IMR-90 (cell line): ENCODE results near the gene KLHL29. TPM values are rescaled to one million over a fixed set of nuclear protein-coding genes. Genes with fewer than 3 reads are reported as not detected.

Experiments used
- ATAC-seq: fragments of 200-7000 bp; cut with Tn5 transposase; 2 replicates; pipeline ENCODE4 v1.9.1; 2020; ENCODE audit warnings: low read depth, mild to moderate bottlenecking, moderate library complexity
- BruUV-seq: library from RNA; stranded (reverse); fragments of 400-500 nt; replicated peaks from 2 replicates; lab custom pipeline; 2021; lab: Mats Ljungman, UMichigan
- CTCF ChIA-PET: fragments of 300-600 bp; formaldehyde crosslinking; extraction: SDS; loops from one replicate; lab custom pipeline; 2021; ENCODE audit warnings: antibody characterized with exemption; lab: Yijun Ruan, JAX
- POLR2A ChIA-PET: fragments of 300-600 bp; sonication (Branson Sonifier 250); formaldehyde crosslinking; loops from one replicate; lab custom pipeline; 2022; ENCODE audit warnings: antibody characterized with exemption; ENCODE audit not compliant: unreplicated experiment; lab: Charles Lee
- DNase-seq: peaks from one replicate; pipeline ENCODE4 v3.0.0; 2013
- H2AFZ ChIP-seq: replicated peaks from 2 replicates; pipeline ENCODE3; 2013; ENCODE audit warnings: low read length, mild to moderate bottlenecking; ENCODE audit not compliant: poor library complexity
- H2AK5ac ChIP-seq: 2 replicates; pipeline ENCODE4 v1.6.1; 2013; ENCODE audit warnings: low read depth, low read length, inconsistent platforms
- H2AK9ac ChIP-seq: replicated peaks from 2 replicates; pipeline ENCODE3; 2013; ENCODE audit warnings: mild to moderate bottlenecking, low read depth, low read length, moderate library complexity; ENCODE audit not compliant: poor library complexity
- H2BK120ac ChIP-seq: 2 replicates; pipeline ENCODE4 v1.6.1; 2013; ENCODE audit warnings: low read depth, low read length, inconsistent platforms
- H2BK15ac ChIP-seq: 3 replicates; pipeline ENCODE4 v1.6.1; 2013; ENCODE audit warnings: low read depth, low read length, inconsistent platforms
- H2BK20ac ChIP-seq: 2 replicates; pipeline ENCODE4 v1.6.1; 2013; ENCODE audit warnings: low read depth, mild to moderate bottlenecking, inconsistent platforms, low read length, moderate library complexity
- H2BK5ac ChIP-seq: 2 replicates; pipeline ENCODE4 v1.6.1; 2013; ENCODE audit warnings: mild to moderate bottlenecking, low read depth, low read length, inconsistent platforms; ENCODE audit not compliant: poor library complexity, severe bottlenecking
- H3K14ac ChIP-seq: replicated peaks from 2 replicates; pipeline ENCODE4 v1.6.1; 2013; ENCODE audit warnings: low read depth, low read length, inconsistent platforms
- H3K18ac ChIP-seq: 2 replicates; pipeline ENCODE4 v1.6.1; 2013; ENCODE audit warnings: low read depth, low read length, control low read depth
- H3K23ac ChIP-seq: 2 replicates; pipeline ENCODE4 v1.6.1; 2013; ENCODE audit warnings: low read depth, low read length, inconsistent platforms
- H3K27ac ChIP-seq: 2 replicates; pipeline ENCODE4 v1.5.1; 2013; ENCODE audit warnings: mild to moderate bottlenecking, control low read depth, low read length; ENCODE audit not compliant: insufficient read depth
- H3K27me3 ChIP-seq: 2 replicates; pipeline ENCODE4 v1.6.1; 2013; ENCODE audit warnings: low read length; ENCODE audit not compliant: control insufficient read depth, insufficient read depth
- H3K36me3 ChIP-seq: 2 replicates; pipeline ENCODE4 v1.6.1; 2013; ENCODE audit warnings: low read length, mixed read lengths; ENCODE audit not compliant: control insufficient read depth, insufficient read depth
- H3K4ac ChIP-seq: 2 replicates; pipeline ENCODE4 v1.6.1; 2013; ENCODE audit warnings: low read depth, low read length, inconsistent platforms
- H3K4me1 ChIP-seq: 2 replicates; pipeline ENCODE4 v1.6.1; 2013; ENCODE audit warnings: low read length, mixed read lengths; ENCODE audit not compliant: control insufficient read depth, insufficient read depth
- H3K4me2 ChIP-seq: 2 replicates; pipeline ENCODE4 v1.6.1; 2013; ENCODE audit warnings: low read depth, mild to moderate bottlenecking, control low read depth, low read length, moderate library complexity
- H3K4me3 ChIP-seq: 2 replicates; pipeline ENCODE4 v1.5.1; 2013; ENCODE audit warnings: low read depth, mild to moderate bottlenecking, control low read depth, low read length, moderate library complexity; ENCODE audit not compliant: insufficient read depth
- H3K56ac ChIP-seq: 2 replicates; pipeline ENCODE4 v1.6.1; 2013; ENCODE audit warnings: low read length, inconsistent platforms; ENCODE audit not compliant: insufficient read depth; ENCODE audit errors: extremely low read depth
- H3K79me1 ChIP-seq, 2 experiments: 2 replicates each; pipeline ENCODE4 v1.6.1; 2013; ENCODE audit warnings: low read length in 2 of 2, inconsistent platforms in 1 of 2, low read depth in 1 of 2
- H3K9ac ChIP-seq: 2 replicates; pipeline ENCODE4 v1.6.1; 2013; ENCODE audit warnings: low read depth, low read length, control low read depth
- H3K9me1 ChIP-seq: 2 replicates; pipeline ENCODE4 v1.6.1; 2013; ENCODE audit warnings: low read length, inconsistent platforms; ENCODE audit not compliant: insufficient read depth
- H3K9me3 ChIP-seq: 2 replicates; pipeline ENCODE4 v1.6.1; 2013; ENCODE audit warnings: low read length; ENCODE audit not compliant: control insufficient read depth, insufficient read depth
- H4K20me1 ChIP-seq: 2 replicates; pipeline ENCODE4 v1.6.1; 2013; ENCODE audit warnings: low read length, inconsistent platforms; ENCODE audit not compliant: insufficient read depth
- H4K5ac ChIP-seq: 2 replicates; pipeline ENCODE4 v1.6.1; 2013; ENCODE audit warnings: mild to moderate bottlenecking, low read depth, low read length, control low read depth
- H4K8ac ChIP-seq, 2 experiments: 2 replicates each; pipeline ENCODE4 v1.6.1; 2013; ENCODE audit warnings: low read depth in 2 of 2, low read length in 2 of 2, control low read depth in 1 of 2, inconsistent platforms in 1 of 2
- H4K91ac ChIP-seq: 2 replicates; pipeline ENCODE4 v1.6.1; 2013; ENCODE audit warnings: low read depth, low read length, inconsistent platforms; ENCODE audit not compliant: insufficient read depth
- BHLHE40 ChIP-seq: fragments of 150-350 bp; IDR thresholded peaks from 2 replicates; pipeline ENCODE4 v1.6.1; 2016; ENCODE audit warnings: mild to moderate bottlenecking, low read depth, low read length
- CEBPB ChIP-seq: IDR thresholded peaks from 2 replicates; pipeline ENCODE4 v1.6.1; 2012; ENCODE audit warnings: low read depth, low read length, improper control_type of control experiment
- CHD1 ChIP-seq: IDR thresholded peaks from 2 replicates; pipeline ENCODE4 v1.6.1; 2012; ENCODE audit warnings: low read depth, low read length, improper control_type of control experiment
- FOS ChIP-seq: fragments of 150-350 bp; IDR thresholded peaks from 2 replicates; pipeline ENCODE4 v1.6.1; 2016; ENCODE audit warnings: low read depth, low read length
- MAFK ChIP-seq: IDR thresholded peaks from 2 replicates; pipeline ENCODE4 v1.6.1; 2012; ENCODE audit warnings: low read depth, low read length, improper control_type of control experiment
- MAZ ChIP-seq: IDR thresholded peaks from 2 replicates; pipeline ENCODE4 v1.6.1; 2012; ENCODE audit warnings: low read depth, mild to moderate bottlenecking, low read length, improper control_type of control experiment, moderate library complexity, borderline replicate concordance
- MXI1 ChIP-seq: IDR thresholded peaks from 2 replicates; pipeline ENCODE4 v1.6.1; 2012; ENCODE audit warnings: low read depth, mild to moderate bottlenecking, low read length, moderate library complexity, borderline replicate concordance
- NFE2L2 ChIP-seq: fragments of 150-350 bp; IDR thresholded peaks from 2 replicates; pipeline ENCODE4 v1.6.1; 2016; ENCODE audit warnings: low read depth, mild to moderate bottlenecking, low read length
- POLR2A ChIP-seq: IDR thresholded peaks from 2 replicates; pipeline ENCODE4 v1.6.1; 2012; ENCODE audit warnings: mild to moderate bottlenecking, low read depth, low read length
- RAD21 ChIP-seq: IDR thresholded peaks from 2 replicates; pipeline ENCODE4 v1.6.1; 2012; ENCODE audit warnings: low read length, improper control_type of control experiment
- RCOR1 ChIP-seq: IDR thresholded peaks from 2 replicates; pipeline ENCODE4 v1.6.1; 2012; ENCODE audit warnings: mild to moderate bottlenecking, low read length, improper control_type of control experiment; ENCODE audit not compliant: insufficient replicate concordance
- RFX5 ChIP-seq: IDR thresholded peaks from 2 replicates; pipeline ENCODE4 v1.8.0; 2012; ENCODE audit warnings: low read depth, mild to moderate bottlenecking, low read length, moderate library complexity
- SMC3 ChIP-seq: fragments of 150-350 bp; IDR thresholded peaks from 2 replicates; pipeline ENCODE4 v1.6.1; 2016; ENCODE audit warnings: low read depth, mild to moderate bottlenecking, antibody characterized with exemption, low read length, moderate library complexity
- WGBS, 2 experiments: methylation state at CpG; one replicate each; pipeline versions ENCODE4 v1.1.5 to v1.1.7; 2013; ENCODE audit warnings: missing lambda C conversion rate in 2 of 2; ENCODE audit not compliant: insufficient read length in 1 of 2; ENCODE audit errors: extremely low coverage in 2 of 2; 5-methylcytosine and 5-hydroxymethylcytosine counted together
- dilution Hi-C: fragments of 300-500 bp; cut with HindIII; formaldehyde crosslinking; loops from one replicate; pipeline ENCODE4 v1.14.3; 2018; ENCODE audit warnings: low sequenced_read_pairs; ENCODE audit not compliant: unreplicated experiment
- in situ Hi-C: fragments of 300-500 bp; cut with MboI; formaldehyde crosslinking; loops from 3 replicates; pipeline ENCODE4 v1.14.3; 2019; ENCODE audit warnings: low sequenced_read_pairs, inconsistent platforms, mixed read lengths
- intact Hi-C: fragments of 100-400 bp; cut with micrococcal nuclease; formaldehyde crosslinking; loops from 2 replicates; pipeline ENCODE4 v1.10.0; 2022
- polyA plus RNA-seq, 3 experiments: library from polyadenylated mRNA; depleted of rRNA; stranded (reverse); fragments of >200 nt; gene quantifications; 2 replicates each; pipeline ENCODE4 v1.2.3, GENCODE V29; 2012; ENCODE audit warnings: low replicate concordance in 1 of 3
- total RNA-seq: library from RNA; depleted of rRNA; stranded (reverse); fragments of >200 nt; gene quantifications from 2 replicates; pipeline ENCODE4 v1.2.3, GENCODE V29; 2012
- TF ChIP-seq, protein P1 (sequence below): fragments of 150-350 bp; IDR thresholded peaks from 2 replicates; pipeline ENCODE4 v1.6.1; 2016; ENCODE audit warnings: low read depth, mild to moderate bottlenecking, low read length, moderate library complexity, borderline replicate concordance
- TF ChIP-seq, protein P2 (sequence below): fragments of 150-350 bp; IDR thresholded peaks from 2 replicates; pipeline ENCODE4 v1.6.1; 2017; ENCODE audit warnings: mild to moderate bottlenecking, antibody characterized with exemption, low read length, low read depth
- TF ChIP-seq, protein P3 (sequence below): conservative IDR thresholded peaks from 2 replicates; pipeline ENCODE4 v1.5.1; 2012; ENCODE audit warnings: mild to moderate bottlenecking, low read depth, low read length, improper control_type of control experiment

Gene KLHL29
- total and polyA plus RNA-seq, 2 of the 4 experiments (the other 2 are of a cell fraction): 2.0 to 8.0 TPM

DNA sequence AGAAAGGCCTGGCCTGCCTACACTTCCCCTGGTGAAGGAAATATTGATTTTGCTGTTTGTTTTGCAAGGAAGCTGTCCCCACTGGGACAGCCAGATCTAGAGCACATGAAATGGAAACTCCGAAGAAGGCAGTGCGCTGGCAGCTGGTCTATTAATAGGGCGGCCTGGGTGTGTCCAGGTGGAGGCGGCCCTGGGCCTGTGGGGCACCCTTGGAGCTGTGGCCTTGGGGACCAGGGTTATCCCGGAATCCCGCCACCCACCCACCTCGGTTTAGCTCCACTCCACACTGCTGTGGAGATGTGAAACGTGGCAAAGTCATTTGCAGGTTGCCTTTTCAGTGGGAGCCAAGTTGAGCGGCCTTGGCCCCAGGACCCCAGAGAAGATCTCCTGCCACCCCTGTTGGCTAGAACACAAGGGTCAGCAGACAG, 204.3 kb downstream of the KLHL29 start:
- Histone ChIP-seq H3K4me1 (peaks cover 6% of the 10 kb centered on the region; the same call in 1 of the 2 replicates), H3K4me2 (no peak overlapping the region), H4K5ac (no peak overlapping the region), H4K8ac (no peak overlapping the region), H3K4ac (no peak overlapping the region), H3K27ac (no peak overlapping the region), H3K14ac (no peak overlapping the region), H2BK20ac (no peak overlapping the region), H3K36me3 (no peaks in the 10 kb centered on the region), H4K91ac (no peak overlapping the region), H2AK5ac (no peak overlapping the region), H3K9me3 (no peaks in the 10 kb centered on the region), H3K56ac (no peak overlapping the region), H2BK15ac (no peak overlapping the region), H2AK9ac (no peak overlapping the region), H4K20me1 (no peaks in the 10 kb centered on the region; the same call in 1 of the 2 replicates), H3K18ac (no peak overlapping the region), H3K9me1 (0 out of 2 replicates have a peak, but pooled peaks cover 3% of the 10 kb centered on the region), H2BK5ac (no peak overlapping the region), H3K23ac (no peak overlapping the region), H3K27me3 (no peaks in the 10 kb centered on the region), H3K79me1 (peaks cover 0 to 6% of the 10 kb centered on the region in 2 experiments; a peak in 1 of 4 replicates), H3K9ac (no peak overlapping the region), H2BK120ac (no peak overlapping the region), H3K4me3 (no peak overlapping the region), H2AFZ (no peak overlapping the region)
- ATAC-seq (no peak), DNase-seq (no peak)
- TF ChIP-seq, protein P1, sequence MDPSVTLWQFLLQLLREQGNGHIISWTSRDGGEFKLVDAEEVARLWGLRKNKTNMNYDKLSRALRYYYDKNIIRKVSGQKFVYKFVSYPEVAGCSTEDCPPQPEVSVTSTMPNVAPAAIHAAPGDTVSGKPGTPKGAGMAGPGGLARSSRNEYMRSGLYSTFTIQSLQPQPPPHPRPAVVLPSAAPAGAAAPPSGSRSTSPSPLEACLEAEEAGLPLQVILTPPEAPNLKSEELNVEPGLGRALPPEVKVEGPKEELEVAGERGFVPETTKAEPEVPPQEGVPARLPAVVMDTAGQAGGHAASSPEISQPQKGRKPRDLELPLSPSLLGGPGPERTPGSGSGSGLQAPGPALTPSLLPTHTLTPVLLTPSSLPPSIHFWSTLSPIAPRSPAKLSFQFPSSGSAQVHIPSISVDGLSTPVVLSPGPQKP: no peak
- TF ChIP-seq RFX5 (no peak), POLR2A (no peak), CEBPB (no peak), RAD21 (no peak), RCOR1 (no peak), FOS (no peak), SMC3 (no peak), CHD1 (no peak), BHLHE40 (no peak), MAFK (no peak), NFE2L2 (no peak), MXI1 (no peak), MAZ (no peak)
- TF ChIP-seq, protein P2, sequence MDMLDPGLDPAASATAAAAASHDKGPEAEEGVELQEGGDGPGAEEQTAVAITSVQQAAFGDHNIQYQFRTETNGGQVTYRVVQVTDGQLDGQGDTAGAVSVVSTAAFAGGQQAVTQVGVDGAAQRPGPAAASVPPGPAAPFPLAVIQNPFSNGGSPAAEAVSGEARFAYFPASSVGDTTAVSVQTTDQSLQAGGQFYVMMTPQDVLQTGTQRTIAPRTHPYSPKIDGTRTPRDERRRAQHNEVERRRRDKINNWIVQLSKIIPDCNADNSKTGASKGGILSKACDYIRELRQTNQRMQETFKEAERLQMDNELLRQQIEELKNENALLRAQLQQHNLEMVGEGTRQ: no peak
- TF ChIP-seq, protein P3, sequence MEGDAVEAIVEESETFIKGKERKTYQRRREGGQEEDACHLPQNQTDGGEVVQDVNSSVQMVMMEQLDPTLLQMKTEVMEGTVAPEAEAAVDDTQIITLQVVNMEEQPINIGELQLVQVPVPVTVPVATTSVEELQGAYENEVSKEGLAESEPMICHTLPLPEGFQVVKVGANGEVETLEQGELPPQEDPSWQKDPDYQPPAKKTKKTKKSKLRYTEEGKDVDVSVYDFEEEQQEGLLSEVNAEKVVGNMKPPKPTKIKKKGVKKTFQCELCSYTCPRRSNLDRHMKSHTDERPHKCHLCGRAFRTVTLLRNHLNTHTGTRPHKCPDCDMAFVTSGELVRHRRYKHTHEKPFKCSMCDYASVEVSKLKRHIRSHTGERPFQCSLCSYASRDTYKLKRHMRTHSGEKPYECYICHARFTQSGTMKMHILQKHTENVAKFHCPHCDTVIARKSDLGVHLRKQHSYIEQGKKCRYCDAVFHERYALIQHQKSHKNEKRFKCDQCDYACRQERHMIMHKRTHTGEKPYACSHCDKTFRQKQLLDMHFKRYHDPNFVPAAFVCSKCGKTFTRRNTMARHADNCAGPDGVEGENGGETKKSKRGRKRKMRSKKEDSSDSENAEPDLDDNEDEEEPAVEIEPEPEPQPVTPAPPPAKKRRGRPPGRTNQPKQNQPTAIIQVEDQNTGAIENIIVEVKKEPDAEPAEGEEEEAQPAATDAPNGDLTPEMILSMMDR: no peak
- intact Hi-C loops: no loop called here
- in situ Hi-C loops: no loop called here
- WGBS, 2 experiments: 100% methylated on average over 1 of the region's 9 CpGs; no CpG with 5 or more reads in 1 of the 2 experiments
- ChIA-PET CTCF (no interaction called here), POLR2A (no interaction called here)
- no TSS peak for BruUV-seq
- dilution Hi-C loops: no loop called here
